CD4-positive, alpha-beta T cell treated with Interleukin-17A for 4 hours (primary cell): ENCODE results near the gene ARID1B.
A peak's percentile ranks its signal among the peaks of the same experiment; 100 is the strongest.

Source experiments
- DNase-seq: peaks from one replicate; pipeline ENCODE4 v3.0.0-alpha.2; 2020; ENCODE audit warnings: mixed read lengths

ARID1B gene

GRCh38 chr6:157090736-157091135, 313.6 kb downstream of the ARID1B start:
- DNase-seq: no peak

DNA sequence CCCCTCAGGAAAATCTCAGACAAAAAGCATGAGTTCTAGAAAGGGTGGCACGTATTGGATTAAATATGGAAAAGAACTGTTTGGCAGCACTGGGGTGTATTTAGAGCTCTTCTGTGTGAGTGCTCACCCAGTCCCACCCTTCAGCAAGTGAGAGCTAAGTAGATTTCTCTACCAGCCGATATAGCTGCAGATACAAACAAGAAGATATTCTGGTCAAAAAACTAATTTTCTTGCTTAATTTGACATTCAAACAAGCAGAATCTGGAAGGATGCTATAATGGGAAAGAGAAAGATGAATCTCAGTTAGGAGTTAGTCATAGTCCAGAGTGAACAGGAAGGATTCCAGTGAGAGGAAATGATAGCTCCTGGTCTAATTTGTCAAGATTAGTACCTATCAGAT, 314.1 kb downstream of the ARID1B start:
- DNase-seq: no peak

- no peak for DNase-seq
Measured at GRCh38 chr6:157091856-157092460, 314.8 kb downstream of the ARID1B start.

- DNase-seq: no peak
Measured at GRCh38 chr6:157092736-157093135, 315.6 kb downstream of the ARID1B start.

DNA sequence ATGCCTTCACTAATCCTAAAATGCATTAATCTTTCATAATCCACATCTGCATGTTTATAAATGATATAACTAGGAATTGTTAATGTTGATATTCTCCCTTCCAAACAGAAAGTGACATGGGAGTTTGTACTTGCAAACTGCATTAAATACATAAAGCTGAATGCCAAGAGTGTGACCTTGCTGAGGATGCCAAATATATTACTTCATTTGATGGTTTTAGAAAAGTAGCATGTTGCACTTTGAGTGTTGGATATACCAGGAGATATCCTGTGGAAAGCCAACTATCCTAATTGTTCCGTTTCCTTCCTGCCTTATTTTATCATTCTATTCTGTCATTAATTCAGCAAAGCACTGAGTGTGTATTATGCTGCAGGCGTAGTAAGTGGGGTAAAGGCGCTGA, 316.4 kb downstream of the ARID1B start:
- no peak for DNase-seq

- DNase-seq: no peak
Measured at GRCh38 chr6:157094038-157094437, 316.9 kb downstream of the ARID1B start.

DNA sequence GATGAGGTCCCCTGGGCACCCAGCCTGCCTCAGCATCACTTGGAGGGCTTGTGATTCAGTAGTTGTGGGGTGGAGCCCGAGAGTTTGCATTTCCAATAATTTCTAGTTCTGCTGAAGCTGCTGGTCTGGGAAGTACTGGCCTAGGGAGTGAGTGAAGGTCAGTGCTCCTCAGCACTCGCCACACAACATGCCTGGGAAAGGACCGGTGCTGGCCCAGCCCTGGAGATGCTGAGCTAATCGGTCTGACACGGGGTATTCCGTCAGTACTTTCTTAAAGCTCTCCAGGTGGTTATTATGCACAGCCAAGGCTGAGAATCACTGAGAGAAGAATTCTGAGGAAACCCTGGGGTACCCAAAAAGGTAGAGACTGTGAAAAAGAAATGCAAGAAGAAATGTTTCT, 317.9 kb downstream of the ARID1B start:
- no peak for DNase-seq

GRCh38 chr6:157095569-157095968, 318.4 kb downstream of the ARID1B start:
- no peak for DNase-seq

DNA sequence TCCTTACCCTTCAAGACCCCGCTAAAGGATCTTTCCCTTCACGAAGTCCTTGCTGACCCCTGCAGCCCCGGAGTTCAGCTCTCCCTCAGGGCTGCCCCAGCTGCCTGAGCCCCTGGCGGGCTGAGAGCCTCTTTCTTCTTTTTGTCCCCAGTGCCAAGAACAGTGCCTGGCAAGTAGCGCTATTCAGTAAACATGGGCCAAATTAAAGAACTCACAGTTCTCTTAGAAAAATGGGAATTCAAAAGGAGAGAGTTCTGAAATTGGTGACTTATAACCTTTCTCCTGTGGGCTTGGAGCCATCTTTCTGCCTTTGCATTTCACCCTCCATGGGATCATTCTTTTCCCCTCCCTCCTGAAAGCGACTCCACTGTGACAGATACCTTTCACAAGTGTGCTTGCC, 318.9 kb downstream of the ARID1B start:
- DNase-seq: no peak

- DNase-seq: no peak
Measured at GRCh38 chr6:157096522-157096921, 319.3 kb downstream of the ARID1B start.

DNA sequence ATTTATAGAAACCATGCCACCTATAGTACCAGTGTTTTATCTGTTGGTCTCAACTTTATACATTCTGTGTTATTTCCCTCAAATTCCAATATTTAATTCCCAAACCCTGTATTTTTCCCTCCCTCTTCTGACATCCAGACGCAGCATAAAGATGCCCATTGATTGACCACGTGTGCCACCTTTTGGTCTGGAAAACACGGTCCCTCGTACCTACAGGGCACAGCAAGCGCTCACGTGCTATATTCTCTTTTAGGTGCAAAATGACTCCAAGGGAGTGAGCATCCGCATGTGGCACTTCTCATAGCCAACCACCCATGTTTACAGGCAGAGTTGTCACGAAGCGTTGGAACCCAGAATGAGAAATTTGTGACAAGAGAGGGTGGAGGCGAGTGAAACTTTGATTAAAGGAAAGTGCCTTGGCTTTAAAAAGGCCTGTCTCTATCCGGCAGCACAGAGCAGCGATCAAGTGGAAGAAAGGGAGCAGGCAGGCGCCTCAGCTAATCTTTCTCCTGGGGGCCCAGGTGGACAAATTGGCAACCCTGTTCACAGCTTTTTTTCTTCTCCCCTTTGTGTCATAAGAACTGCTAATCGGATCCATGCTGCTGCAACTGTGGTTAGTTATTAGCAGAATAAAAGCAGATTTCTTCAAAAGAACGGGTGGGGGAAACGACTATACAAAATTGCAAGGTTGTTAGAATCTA, 320.2 kb downstream of the ARID1B start:
- no peak for DNase-seq

- DNase-seq: no peak
Measured at GRCh38 chr6:157098999-157099398, 321.8 kb downstream of the ARID1B start.

DNA sequence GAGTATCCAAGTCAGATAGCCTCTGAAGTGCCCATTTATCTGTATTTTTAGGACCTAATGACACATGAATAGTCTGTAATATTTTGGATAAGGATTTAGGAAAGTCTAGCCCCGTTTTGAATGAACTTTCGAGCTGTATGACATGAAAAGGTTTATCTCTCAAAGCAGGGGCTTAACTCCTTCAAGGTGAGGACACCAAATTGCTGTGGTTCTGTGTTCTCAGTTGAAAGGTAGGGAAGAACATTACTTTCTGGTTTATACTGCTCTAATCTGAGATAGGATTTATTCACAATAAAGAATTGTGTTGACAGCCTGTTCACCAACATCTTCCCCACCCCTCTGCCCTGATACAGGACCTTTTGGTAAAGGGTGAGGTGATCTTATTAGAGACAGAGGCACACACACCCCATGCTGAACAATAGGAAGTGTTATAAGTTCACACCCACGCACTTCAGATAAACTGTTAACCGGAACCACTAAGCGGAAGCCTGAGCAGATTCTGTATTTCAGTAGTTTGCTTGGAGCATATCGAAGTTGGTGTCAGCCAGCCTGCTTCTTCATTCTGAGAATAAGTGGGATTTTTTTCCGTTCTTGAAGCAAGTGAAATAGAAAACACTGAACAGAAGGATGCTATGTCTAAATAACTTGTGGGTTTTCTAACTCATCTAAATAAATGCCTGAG, 322.9 kb downstream of the ARID1B start:
- peak; percentile 53 for DNase-seq

DNA sequence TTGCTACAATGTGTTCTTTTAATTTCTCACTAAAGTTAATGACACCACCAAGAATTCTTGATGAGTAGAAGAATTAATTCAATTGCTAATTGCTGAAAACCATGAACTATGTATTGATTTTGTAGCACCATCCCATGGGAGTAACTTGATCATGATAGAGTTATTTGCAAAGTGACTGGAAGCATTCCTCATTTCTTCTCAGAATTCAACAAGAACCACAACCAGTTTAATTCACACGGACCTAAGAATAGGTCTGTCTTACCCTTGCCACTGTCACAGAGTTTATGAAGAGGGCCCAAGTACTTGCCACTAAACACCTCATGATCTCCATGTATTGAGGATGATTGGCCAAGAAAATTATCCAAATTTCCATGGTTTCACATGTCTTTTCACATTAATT, 324.0 kb downstream of the ARID1B start:
- no peak for DNase-seq

- no peak for DNase-seq
Measured at GRCh38 chr6:157104803-157105202, 327.6 kb downstream of the ARID1B start.

- DNase-seq: no peak
Measured at GRCh38 chr6:157106487-157106886, 329.3 kb downstream of the ARID1B start.

DNA sequence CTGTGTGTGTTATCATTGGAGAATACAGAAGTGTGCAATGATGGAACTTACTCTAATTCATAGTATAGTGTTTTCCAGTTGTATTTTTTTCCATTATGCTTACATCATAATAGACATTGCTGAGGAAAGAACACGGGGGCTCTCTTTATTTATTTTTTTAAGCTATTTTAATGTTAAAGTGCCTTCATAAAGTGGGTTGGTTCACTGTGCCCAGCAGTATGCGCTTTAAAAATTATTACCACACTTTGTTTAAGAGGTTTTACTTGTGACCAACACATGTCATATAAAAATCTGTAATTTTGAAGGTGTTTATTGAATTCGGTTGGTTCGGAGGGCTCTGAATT, 330.4 kb downstream of the ARID1B start:
- DNase-seq: no peak

DNA sequence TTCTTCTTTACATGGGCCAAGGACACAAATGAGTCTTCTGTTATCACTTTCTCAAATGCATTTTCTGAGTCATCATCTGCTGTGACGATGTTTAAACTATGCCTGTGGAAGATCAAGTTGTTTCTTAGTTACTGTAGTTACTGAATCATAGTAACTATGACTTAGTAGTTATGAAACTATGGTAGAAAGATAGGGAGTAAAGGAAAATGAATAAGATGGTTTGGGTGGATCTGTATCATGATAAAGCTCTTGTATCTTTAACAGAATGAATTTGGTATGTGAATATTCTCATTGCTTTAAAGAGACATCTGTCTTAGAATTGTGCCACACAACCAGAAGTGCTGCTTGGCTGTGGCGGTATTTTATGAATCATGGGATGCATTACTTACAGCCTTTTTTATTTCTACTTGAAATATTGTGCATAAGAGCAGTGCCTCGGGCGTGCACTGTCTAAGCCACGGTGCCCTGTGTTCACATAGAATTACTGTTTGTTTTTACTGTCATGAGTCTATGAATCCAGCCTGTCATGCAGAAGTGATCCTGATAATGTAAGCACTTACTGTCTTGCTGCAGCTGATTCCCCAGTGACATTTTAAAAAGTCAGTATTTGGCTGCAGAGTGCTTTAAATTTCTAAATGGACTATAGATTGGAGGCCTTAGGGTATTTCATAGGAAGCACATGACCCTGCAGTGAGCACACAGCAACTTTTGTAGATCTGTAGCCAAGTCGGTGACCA, 330.9 kb downstream of the ARID1B start:
- no peak for DNase-seq

DNA sequence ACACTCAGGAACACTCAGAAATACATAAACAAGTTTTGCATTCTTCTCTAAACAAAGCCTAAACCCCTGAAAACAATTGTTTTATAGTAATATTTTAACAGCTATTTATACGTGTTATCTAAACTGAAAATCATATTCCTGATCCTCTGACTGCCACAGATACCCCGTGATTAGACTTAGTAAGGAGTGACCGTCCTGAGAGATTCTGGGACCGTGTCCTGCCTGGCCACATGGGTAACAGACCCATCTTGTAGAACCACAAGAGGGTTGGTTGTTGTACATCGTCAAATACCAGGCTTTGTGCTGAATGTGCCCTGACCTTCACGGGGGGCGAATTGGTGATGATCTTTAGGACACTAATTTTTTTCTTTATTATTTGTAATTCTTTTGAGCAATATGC, 331.7 kb downstream of the ARID1B start:
- no peak for DNase-seq

DNA sequence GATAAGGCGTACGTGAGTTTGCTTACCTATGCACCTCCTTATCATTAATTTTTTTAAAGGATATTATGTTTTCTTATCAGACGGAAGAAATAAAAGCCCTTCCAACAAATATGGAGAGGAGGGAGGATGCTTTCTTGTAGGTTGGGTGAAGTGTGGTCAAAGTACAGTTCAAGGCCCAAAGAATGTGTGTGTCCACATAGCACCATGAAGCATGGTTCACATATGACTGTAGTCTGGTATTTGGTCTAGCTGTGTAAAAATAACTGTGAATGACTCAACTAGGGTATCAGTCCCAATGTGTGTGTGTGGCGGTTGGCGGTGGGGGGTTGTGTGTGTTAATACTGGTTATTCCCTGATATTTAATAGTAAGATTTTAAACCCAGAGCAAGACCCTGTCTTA, 333.4 kb downstream of the ARID1B start:
- no peak for DNase-seq

GRCh38 chr6:157113389-157113788, 336.2 kb downstream of the ARID1B start:
- no peak for DNase-seq

GRCh38 chr6:157116426-157116825, 339.2 kb downstream of the ARID1B start:
- no peak for DNase-seq

GRCh38 chr6:157117431-157118095, 340.4 kb downstream of the ARID1B start:
- DNase-seq: no peak
